ENCODE results near the gene FHOD3. TPM values are rescaled to one million over a fixed set of nuclear protein-coding genes. Genes with fewer than 3 reads are reported as not detected.

FHOD3 gene
- total and polyA plus RNA-seq, 2 of the 13 experiments (the other 11 are each of a cell fraction or from before 2014, with no cell fraction given), result 0.07 TPM; not detected in 1

- Histone ChIP-seq H4K20me1 (ENCODE audit: insufficient read depth, low read length) (no peaks in the 10 kb centered on the region), H3K27ac (ENCODE audit: extremely low read length, insufficient read depth, low read length) (no peak overlapping the region), H3K9me3 (ENCODE audit: low read length) (no peaks in the 10 kb centered on the region), H3K9ac (ENCODE audit: insufficient read depth, low read depth, low read length) (no peak overlapping the region), H3K27me3 (ENCODE audit: control insufficient read depth in 1 of 2, insufficient read depth in 2 of 2, low read length in 2 of 2) (peaks cover 0 to 3% of the 10 kb centered on the region in 2 experiments; a peak in 2 of 5 replicates), H3K4me3 (replicated peaks in 1 of 3; ENCODE audit: insufficient read depth in 1 of 3, low read depth in 2 of 3, low read length in 3 of 3) (no peak overlapping the region), H3K79me2 (ENCODE audit: insufficient read depth, low read length) (no peaks in the 10 kb centered on the region), H2AFZ (ENCODE audit: low read length) (no peak overlapping the region), H3K4me2 (ENCODE audit: low read depth, low read length) (no peak overlapping the region), H3K36me3 (replicated peaks in 1 of 2; ENCODE audit: control insufficient read depth in 1 of 2, insufficient read depth in 2 of 2, low read length in 2 of 2) (no peaks in the 10 kb centered on the region), H3K4me1 (ENCODE audit: insufficient read depth, low read length) (no peaks in the 10 kb centered on the region)
- ChIA-PET CTCF (ENCODE audit: low intra/inter-chr PET ratio, low total read pairs) (interaction anchor here (0.9 to 1.1 kb wide), 3 partner anchors 275 to 476 kb away, joined by 3 to 4 read pairs (median 4); partner anchors contain the start of gene FHOD3), POLR2A (no interaction called here)
- intact Hi-C loops (cut with micrococcal nuclease; ENCODE audit: unreplicated experiment) (loop anchor here (5.0 kb wide), 1 partner anchor 275 kb away; the partner anchor contains the start of gene FHOD3), in situ Hi-C loops (cut with HindIII; ENCODE audit: extremely low pct_ligation_motif_present, low pct_unique_long_range_greater_than_20kb) (loop anchor here (10.0 kb wide), 2 partner anchors 277 to 477 kb away; partner anchors contain the start of gene FHOD3)
- DNase-seq (ENCODE audit: low spot score), result peak; percentile 19
- TF ChIP-seq RAD21 (CRISPR knock-in tag; IDR thresholded peaks at IDR 0.05), result 0 out of 2 replicates have a peak, but pooled peaks have one; percentile 38
- TF ChIP-seq STAG1 (CRISPR knock-in tag; IDR thresholded peaks at IDR 0.05), result peak; percentile 68
- TF ChIP-seq SMC3 (IDR thresholded peaks at IDR 0.05; ENCODE audit: low read length), result peak; percentile 70
- no peak for TF ChIP-seq ZNF660 (CRISPR knock-in tag; IDR thresholded peaks at IDR 0.05; ENCODE audit: borderline replicate concordance, low read depth)
- peak; percentile 70 for TF ChIP-seq CTCF (CRISPR knock-in tag; IDR thresholded peaks at IDR 0.05)
- BruUV-seq (replicated peaks), result no TSS peak
- peak; percentile 83 for ATAC-seq
- peak; percentile 58 for FAIRE-seq
- 2% methylated on average over 10 of the region's 10 CpGs for WGBS (ENCODE audit: low lambda C conversion rate)
Measured at GRCh38 chr18:36572135-36572856, 274.8 kb downstream of the FHOD3 start.

DNA sequence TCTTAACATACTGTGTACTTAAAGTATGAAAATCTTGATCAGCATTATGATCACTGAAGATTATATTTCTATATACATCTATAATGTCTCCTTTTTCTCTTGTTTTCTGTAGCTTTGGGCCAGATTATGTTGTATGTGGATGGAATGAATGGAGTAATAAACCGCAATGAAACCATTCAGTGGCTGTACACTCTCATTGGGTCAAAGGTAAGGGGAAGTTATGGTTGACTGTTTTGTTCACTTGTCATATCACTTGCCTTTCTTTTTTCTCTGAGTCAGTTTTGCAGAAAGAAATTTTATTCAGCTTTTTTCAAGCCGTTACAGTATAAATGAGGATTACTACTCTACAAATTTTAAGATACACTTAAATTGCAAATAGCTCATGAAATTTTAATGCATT lies 278.8 kb downstream of the FHOD3 start:
- POLR2A ChIA-PET, result no interaction called here
- intact Hi-C loops (cut with micrococcal nuclease; ENCODE audit: unreplicated experiment), result loop anchor here (2.0 kb wide), 1 partner anchor 76 kb away; no protein-coding TSS in a partner anchor
- TF ChIP-seq HOXA9 (CRISPR knock-in tag; IDR thresholded peaks at IDR 0.05; ENCODE audit: borderline replicate concordance) (no peak), MED1 (CRISPR knock-in tag; IDR thresholded peaks at IDR 0.05) (no peak), ZSCAN30 (CRISPR knock-in tag; IDR thresholded peaks at IDR 0.05) (no peak)
- TF ChIP-seq, protein P1, sequence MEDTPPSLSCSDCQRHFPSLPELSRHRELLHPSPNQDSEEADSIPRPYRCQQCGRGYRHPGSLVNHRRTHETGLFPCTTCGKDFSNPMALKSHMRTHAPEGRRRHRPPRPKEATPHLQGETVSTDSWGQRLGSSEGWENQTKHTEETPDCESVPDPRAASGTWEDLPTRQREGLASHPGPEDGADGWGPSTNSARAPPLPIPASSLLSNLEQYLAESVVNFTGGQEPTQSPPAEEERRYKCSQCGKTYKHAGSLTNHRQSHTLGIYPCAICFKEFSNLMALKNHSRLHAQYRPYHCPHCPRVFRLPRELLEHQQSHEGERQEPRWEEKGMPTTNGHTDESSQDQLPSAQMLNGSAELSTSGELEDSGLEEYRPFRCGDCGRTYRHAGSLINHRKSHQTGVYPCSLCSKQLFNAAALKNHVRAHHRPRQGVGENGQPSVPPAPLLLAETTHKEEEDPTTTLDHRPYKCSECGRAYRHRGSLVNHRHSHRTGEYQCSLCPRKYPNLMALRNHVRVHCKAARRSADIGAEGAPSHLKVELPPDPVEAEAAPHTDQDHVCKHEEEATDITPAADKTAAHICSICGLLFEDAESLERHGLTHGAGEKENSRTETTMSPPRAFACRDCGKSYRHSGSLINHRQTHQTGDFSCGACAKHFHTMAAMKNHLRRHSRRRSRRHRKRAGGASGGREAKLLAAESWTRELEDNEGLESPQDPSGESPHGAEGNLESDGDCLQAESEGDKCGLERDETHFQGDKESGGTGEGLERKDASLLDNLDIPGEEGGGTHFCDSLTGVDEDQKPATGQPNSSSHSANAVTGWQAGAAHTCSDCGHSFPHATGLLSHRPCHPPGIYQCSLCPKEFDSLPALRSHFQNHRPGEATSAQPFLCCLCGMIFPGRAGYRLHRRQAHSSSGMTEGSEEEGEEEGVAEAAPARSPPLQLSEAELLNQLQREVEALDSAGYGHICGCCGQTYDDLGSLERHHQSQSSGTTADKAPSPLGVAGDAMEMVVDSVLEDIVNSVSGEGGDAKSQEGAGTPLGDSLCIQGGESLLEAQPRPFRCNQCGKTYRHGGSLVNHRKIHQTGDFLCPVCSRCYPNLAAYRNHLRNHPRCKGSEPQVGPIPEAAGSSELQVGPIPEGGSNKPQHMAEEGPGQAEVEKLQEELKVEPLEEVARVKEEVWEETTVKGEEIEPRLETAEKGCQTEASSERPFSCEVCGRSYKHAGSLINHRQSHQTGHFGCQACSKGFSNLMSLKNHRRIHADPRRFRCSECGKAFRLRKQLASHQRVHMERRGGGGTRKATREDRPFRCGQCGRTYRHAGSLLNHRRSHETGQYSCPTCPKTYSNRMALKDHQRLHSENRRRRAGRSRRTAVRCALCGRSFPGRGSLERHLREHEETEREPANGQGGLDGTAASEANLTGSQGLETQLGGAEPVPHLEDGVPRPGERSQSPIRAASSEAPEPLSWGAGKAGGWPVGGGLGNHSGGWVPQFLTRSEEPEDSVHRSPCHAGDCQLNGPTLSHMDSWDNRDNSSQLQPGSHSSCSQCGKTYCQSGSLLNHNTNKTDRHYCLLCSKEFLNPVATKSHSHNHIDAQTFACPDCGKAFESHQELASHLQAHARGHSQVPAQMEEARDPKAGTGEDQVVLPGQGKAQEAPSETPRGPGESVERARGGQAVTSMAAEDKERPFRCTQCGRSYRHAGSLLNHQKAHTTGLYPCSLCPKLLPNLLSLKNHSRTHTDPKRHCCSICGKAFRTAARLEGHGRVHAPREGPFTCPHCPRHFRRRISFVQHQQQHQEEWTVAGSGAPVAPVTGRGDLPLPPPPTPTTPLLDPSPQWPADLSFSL (CRISPR knock-in tag; IDR thresholded peaks at IDR 0.05), result no peak

More for the DNA sequence above, 278.8 kb downstream of the FHOD3 start:
- in situ Hi-C loops (cut with HindIII; ENCODE audit: extremely low pct_ligation_motif_present, low pct_unique_long_range_greater_than_20kb), result loop anchor here (10.0 kb wide), 2 partner anchors 282 to 482 kb away; partner anchors contain the start of gene FHOD3
- Histone ChIP-seq H3K79me2 (ENCODE audit: insufficient read depth, low read length) (no peaks in the 10 kb centered on the region), H3K9ac (ENCODE audit: insufficient read depth, low read depth, low read length) (no peak overlapping the region), H3K36me3 (replicated peaks in 1 of 2; ENCODE audit: control insufficient read depth in 1 of 2, insufficient read depth in 2 of 2, low read length in 2 of 2) (no peaks in the 10 kb centered on the region), H2AFZ (ENCODE audit: low read length) (no peak overlapping the region), H3K27ac (ENCODE audit: extremely low read length, insufficient read depth, low read length) (no peak overlapping the region), H3K9me3 (ENCODE audit: low read length) (no peaks in the 10 kb centered on the region), H3K4me3 (replicated peaks in 1 of 3; ENCODE audit: insufficient read depth in 1 of 3, low read depth in 2 of 3, low read length in 3 of 3) (no peak overlapping the region), H3K27me3 (ENCODE audit: control insufficient read depth in 1 of 2, insufficient read depth in 2 of 2, low read length in 2 of 2) (no peaks in the 10 kb centered on the region), H3K4me1 (ENCODE audit: insufficient read depth, low read length) (no peaks in the 10 kb centered on the region), H4K20me1 (ENCODE audit: insufficient read depth, low read length) (no peaks in the 10 kb centered on the region), H3K4me2 (ENCODE audit: low read depth, low read length) (no peak overlapping the region)
- no peak for ATAC-seq
- 5% methylated on average over 2 of the region's 2 CpGs for WGBS (ENCODE audit: low lambda C conversion rate)
- FAIRE-seq, result no peak
- CTCF ChIA-PET (ENCODE audit: low intra/inter-chr PET ratio, low total read pairs), result no interaction called here
- no peak for DNase-seq (ENCODE audit: low spot score)
- BruUV-seq (replicated peaks), result no TSS peak

Measured in HepG2 (cell line).